GM12878 (cell line): Measurements from ENCODE around the gene MLXIP. TPM values are rescaled to one million over a fixed set of nuclear protein-coding genes. Genes with fewer than 3 reads are reported as not detected.

Experiments used
- ATAC-seq: fragments of 200-7000 bp; cut with Tn5 transposase; 3 replicates; pipeline ENCODE4 v1.9.1; 2020; ENCODE audit warnings: mild to moderate bottlenecking, moderate library complexity
- BruUV-seq: library from RNA; stranded (reverse); fragments of 400-500 nt; replicated peaks from 2 replicates; lab custom pipeline; 2021; lab: Mats Ljungman, UMichigan
- CTCF ChIA-PET: fragments of 300-600 bp; sonication (Branson Sonifier 250); formaldehyde crosslinking; extraction: SDS; loops from one replicate; lab custom pipeline; 2021; ENCODE audit warnings: inconsistent platforms; lab: Yijun Ruan, JAX
- POLR2A ChIA-PET: fragments of 350-600 bp; formaldehyde crosslinking; extraction: SDS; loops from one replicate; lab custom pipeline; 2021; ENCODE audit warnings: inconsistent platforms; lab: Charles Lee
- RAD21 ChIA-PET: fragments of 300-600 bp; sonication (Branson Sonifier 250); formaldehyde crosslinking; loops from one replicate; lab custom pipeline; 2023; ENCODE audit warnings: antibody characterized with exemption; ENCODE audit not compliant: unreplicated experiment; lab: Charles Lee
- SMC1A ChIA-PET: fragments of 300-600 bp; sonication (Branson Sonifier 250); formaldehyde crosslinking; loops from one replicate; lab custom pipeline; 2023; ENCODE audit not compliant: unreplicated experiment, uncharacterized antibody; lab: Charles Lee
- DNase-seq: peaks from one replicate; pipeline ENCODE4 v3.0.0-alpha.2; 2011; ENCODE audit warnings: low read depth, low spot score
- FAIRE-seq: peaks from 3 replicates; lab custom pipeline; 2011; peaks lifted over from hg19 to GRCh38; lab: Jason Lieb, UNC
- H2AFZ ChIP-seq: 2 replicates; pipeline ENCODE4 v1.6.0; 2011; ENCODE audit warnings: low read depth, low read length, control low read depth; ENCODE audit not compliant: control insufficient read depth
- H3K27ac ChIP-seq: 2 replicates; pipeline ENCODE4 v1.5.1; 2011; ENCODE audit warnings: control low read depth; ENCODE audit not compliant: control insufficient read depth, insufficient read depth
- H3K27me3 ChIP-seq, 2 experiments: replicated peaks in 1 of 2; 2 replicates each; pipeline versions ENCODE4 v1.6.0 to v1.6.1; 2011; ENCODE audit warnings: low read length in 1 of 2; ENCODE audit not compliant: control insufficient read depth in 2 of 2, insufficient read depth in 2 of 2
- H3K36me3 ChIP-seq, 2 experiments: 2 replicates each; pipeline ENCODE4 v1.5.1; 2011; ENCODE audit warnings: low read length in 1 of 2; ENCODE audit not compliant: control insufficient read depth in 2 of 2, insufficient read depth in 2 of 2
- H3K4me1 ChIP-seq: 2 replicates; pipeline ENCODE4 v1.6.1; 2011; ENCODE audit warnings: mild to moderate bottlenecking, low read length, moderate library complexity, mixed read lengths; ENCODE audit not compliant: control insufficient read depth, insufficient read depth
- H3K4me2 ChIP-seq: 2 replicates; pipeline ENCODE4 v1.6.0; 2011; ENCODE audit warnings: control low read depth; ENCODE audit not compliant: control insufficient read depth, insufficient read depth
- H3K4me3 ChIP-seq: fragments of 200-600 bp; sonication (generic); 2 replicates; pipeline ENCODE4 v1.5.1; 2016
- H3K79me2 ChIP-seq: 2 replicates; pipeline ENCODE4 v1.6.0; 2011; ENCODE audit warnings: low read length; ENCODE audit not compliant: control insufficient read depth, insufficient read depth
- H3K9ac ChIP-seq: 2 replicates; pipeline ENCODE4 v1.8.0; 2011; ENCODE audit warnings: low read length, control low read depth, mixed read lengths; ENCODE audit not compliant: control insufficient read depth, insufficient read depth
- H3K9me3 ChIP-seq: replicated peaks from 3 replicates; pipeline ENCODE4 v1.5.1; 2011; ENCODE audit warnings: mild to moderate bottlenecking, low read length; ENCODE audit not compliant: control insufficient read depth, insufficient read depth
- H4K20me1 ChIP-seq: 2 replicates; pipeline ENCODE4 v1.6.0; 2011; ENCODE audit not compliant: control insufficient read depth, insufficient read depth
- BRCA1 ChIP-seq: IDR thresholded peaks from 2 replicates; pipeline ENCODE4 v1.6.1; 2011; ENCODE audit warnings: low read depth, low read length, improper control_type of control experiment
- CREB1 ChIP-seq: IDR thresholded peaks from 2 replicates; pipeline ENCODE4 v1.6.1; 2012; ENCODE audit warnings: low read depth, mild to moderate bottlenecking, inconsistent platforms
- IRF4 ChIP-seq: IDR thresholded peaks from 2 replicates; pipeline ENCODE4 v1.6.1; 2011; ENCODE audit warnings: low read depth, low read length
- NKRF ChIP-seq: fragments of 450-650 bp; conservative IDR thresholded peaks from 2 replicates; pipeline ENCODE4 v1.6.1; 2017; ENCODE audit warnings: mild to moderate bottlenecking, moderate library complexity
- SIN3A ChIP-seq: IDR thresholded peaks from 2 replicates; pipeline ENCODE4 v1.6.1; 2012; ENCODE audit warnings: low read depth, low read length, improper control_type of control experiment
- TCF12 ChIP-seq: IDR thresholded peaks from 2 replicates; pipeline ENCODE4 v1.6.1; 2011; ENCODE audit warnings: low read depth, mild to moderate bottlenecking, low read length
- ZBTB11 ChIP-seq: fragments of 450-650 bp; formaldehyde crosslinking; IDR thresholded peaks from 2 replicates; pipeline ENCODE4 v1.5.0; 2022; ENCODE audit warnings: mild to moderate bottlenecking, missing genetic modification characterization
- WGBS: methylation state at CpG from one replicate; pipeline ENCODE4 v1.1.6; 2016; ENCODE audit warnings: low lambda C conversion rate; ENCODE audit not compliant: insufficient replicate concordance, insufficient coverage; ENCODE audit errors: missing lambda C conversion rate; 5-methylcytosine and 5-hydroxymethylcytosine counted together
- in situ Hi-C: fragments of 300-500 bp; cut with MboI; formaldehyde crosslinking; loops from 9 replicates; pipeline ENCODE4 v1.14.3; 2018; ENCODE audit warnings: mixed read lengths
- intact Hi-C: fragments of 100-400 bp; cut with micrococcal nuclease; formaldehyde crosslinking; loops from one replicate; pipeline ENCODE4 v1.14.2; 2022; ENCODE audit not compliant: unreplicated experiment
- polyA plus RNA-seq, 11 experiments: library from polyadenylated mRNA; depleted of rRNA in 4 of 11; unstranded in 6 of 11; stranded (reverse) in 5 of 11; fragments of >200 nt; fragmentation: Nextera tagmentation in 4 of 11; fragmentation: Illumina TruSeq in 1 of 11; extraction: Ambion mirVana in 4 of 11; extraction: Trizol in 1 of 11; gene quantifications; 1 replicate in 1 of 11; 2 replicates in 10 of 11; pipeline versions ENCODE4 v1.2.1 to v1.2.3, GENCODE V29; 2011 to 2016; ENCODE audit warnings: inconsistent platforms in 2 of 11, missing spikeins in 2 of 11, low read depth in 1 of 11
- total RNA-seq, 4 experiments: library from RNA; depleted of rRNA in 3 of 4; stranded (reverse); fragments of >200 nt in 3 of 4; fragmentation: Illumina TruSeq in 1 of 4; extraction: Trizol in 1 of 4; gene quantifications; 2 replicates each; pipeline versions ENCODE4 v1.2.1 to v1.2.3, GENCODE V29; 2013 to 2021

MLXIP gene
- total and polyA plus RNA-seq, 10 of the 15 experiments (the other 5 are each of a cell fraction or from before 2014, with no cell fraction given) = 1.1 to 23.7 (median 7.0) TPM

- H2AFZ ChIP-seq = no peak overlapping the region
- SMC1A ChIA-PET = interaction anchor here (0.6 kb wide), 1 partner anchor 561 kb away, joined by 3 read pairs; no protein-coding TSS in a partner anchor
- no peak overlapping the region for H3K9ac ChIP-seq
- CTCF ChIA-PET = no interaction called here
- no peaks in the 10 kb centered on the region for H4K20me1 ChIP-seq
- H3K79me2 ChIP-seq = no peaks in the 10 kb centered on the region
- no peak overlapping the region for H3K4me2 ChIP-seq
- TF ChIP-seq TCF12 = no peak
- no peak for TF ChIP-seq CREB1
- TF ChIP-seq BRCA1 = no peak
- TF ChIP-seq IRF4 = no peak
- TF ChIP-seq ZBTB11 (CRISPR knock-in tag) = no peak
- TF ChIP-seq SIN3A = no peak
- no peak for TF ChIP-seq NKRF
- no peaks in the 10 kb centered on the region; a peak in 1 of 4 replicates for H3K27me3 ChIP-seq
- DNase-seq (no peak), FAIRE-seq (no peak), ATAC-seq (no peak)
- intact Hi-C loops = no loop called here
- H3K4me1 ChIP-seq = no peaks in the 10 kb centered on the region
- 78% methylated on average over 12 of the region's 12 CpGs for WGBS
- POLR2A ChIA-PET = interaction anchor here (0.7 kb wide), 1 partner anchor 962 kb away, joined by 6 read pairs; no protein-coding TSS in a partner anchor
- H3K4me3 ChIP-seq = no peak overlapping the region
- H3K27ac ChIP-seq = no peak overlapping the region
- in situ Hi-C loops = no loop called here
- H3K9me3 ChIP-seq = no peaks in the 10 kb centered on the region
- no TSS peak for BruUV-seq
- RAD21 ChIA-PET = no interaction called here
- no peaks in the 10 kb centered on the region for H3K36me3 ChIP-seq
Observed at GRCh38 chr12:122144885-122145284, 66.3 kb downstream of the MLXIP start.
